Measurements from ENCODE around the gene SERPINB8.
"Not testable (repeated sequence)": the region's sequence is repeated elsewhere in the genome, so short reads cannot be mapped to it uniquely, and the experiment has no call there.

SERPINB8 gene, protein sequence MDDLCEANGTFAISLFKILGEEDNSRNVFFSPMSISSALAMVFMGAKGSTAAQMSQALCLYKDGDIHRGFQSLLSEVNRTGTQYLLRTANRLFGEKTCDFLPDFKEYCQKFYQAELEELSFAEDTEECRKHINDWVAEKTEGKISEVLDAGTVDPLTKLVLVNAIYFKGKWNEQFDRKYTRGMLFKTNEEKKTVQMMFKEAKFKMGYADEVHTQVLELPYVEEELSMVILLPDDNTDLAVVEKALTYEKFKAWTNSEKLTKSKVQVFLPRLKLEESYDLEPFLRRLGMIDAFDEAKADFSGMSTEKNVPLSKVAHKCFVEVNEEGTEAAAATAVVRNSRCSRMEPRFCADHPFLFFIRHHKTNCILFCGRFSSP

DNA sequence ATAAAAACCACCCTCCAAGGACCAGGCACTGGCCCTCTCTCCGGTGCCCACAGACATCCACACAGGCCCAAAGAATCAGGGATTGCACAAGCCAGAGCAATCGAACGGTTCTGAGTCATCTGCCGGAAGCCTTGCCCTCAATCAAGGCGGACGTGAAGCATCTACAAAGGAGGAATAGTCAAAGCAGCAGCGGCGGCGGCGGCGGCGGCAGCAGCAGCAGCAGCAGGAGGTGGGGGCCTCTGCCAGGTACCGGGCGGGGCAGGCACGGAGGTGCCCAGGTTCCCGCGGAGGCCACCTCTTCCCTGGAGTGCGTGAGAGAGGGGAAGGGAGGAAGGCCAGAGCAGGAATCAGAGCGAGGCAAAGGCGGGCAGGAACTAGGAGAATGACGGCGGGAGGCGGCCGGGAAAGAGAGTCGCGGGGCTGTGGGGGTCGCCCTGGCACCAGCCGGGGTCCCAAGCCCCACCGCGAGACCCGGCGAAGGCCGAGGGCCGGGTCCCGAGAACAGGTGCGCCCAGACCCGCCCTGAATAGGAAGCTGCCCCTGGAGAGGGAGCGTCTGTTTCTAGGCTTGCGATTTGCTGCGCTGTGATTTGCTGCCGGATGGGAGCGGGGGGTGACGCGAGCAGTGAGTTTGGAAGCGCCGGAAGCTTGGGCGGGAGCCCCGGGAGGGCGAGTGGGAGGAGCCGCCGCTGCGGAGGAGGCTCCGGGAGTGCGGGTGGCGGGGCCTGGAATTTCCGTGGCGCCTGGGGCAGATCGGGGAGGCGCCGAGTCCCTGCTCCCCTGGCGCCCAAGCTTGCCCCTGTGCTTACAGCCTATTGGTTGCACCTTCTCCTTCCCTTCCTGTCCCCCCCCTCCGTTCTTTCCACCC lies at the start of gene SERPINB8:
Gene SERPINB8 (plus strand): TSS at position 140 of the 867 bp plus-strand sequence. CDS start 8,228 bp downstream, outside the sequence.
- peak; percentile 87 for DNase-seq

DNA sequence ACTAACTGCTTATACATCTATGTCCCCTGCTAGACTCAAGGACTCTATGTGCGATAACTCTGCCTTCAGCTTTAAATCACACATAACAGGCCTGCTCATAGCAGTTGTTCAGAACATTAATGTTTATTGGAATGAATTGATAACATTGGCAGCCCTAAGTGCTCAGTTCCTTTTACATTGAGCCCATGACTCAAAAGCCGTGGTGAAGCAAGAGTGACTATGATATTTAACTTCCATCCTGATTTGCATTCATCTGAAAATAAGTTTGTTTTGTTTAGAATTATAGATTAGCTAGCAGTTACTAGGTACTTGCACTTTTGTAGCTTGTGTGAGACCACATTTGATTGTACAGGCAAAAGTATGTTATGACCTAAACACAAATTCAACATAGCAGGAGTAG lies 47.8 kb upstream of the SERPINB8 start:
- no peak for DNase-seq

DNA sequence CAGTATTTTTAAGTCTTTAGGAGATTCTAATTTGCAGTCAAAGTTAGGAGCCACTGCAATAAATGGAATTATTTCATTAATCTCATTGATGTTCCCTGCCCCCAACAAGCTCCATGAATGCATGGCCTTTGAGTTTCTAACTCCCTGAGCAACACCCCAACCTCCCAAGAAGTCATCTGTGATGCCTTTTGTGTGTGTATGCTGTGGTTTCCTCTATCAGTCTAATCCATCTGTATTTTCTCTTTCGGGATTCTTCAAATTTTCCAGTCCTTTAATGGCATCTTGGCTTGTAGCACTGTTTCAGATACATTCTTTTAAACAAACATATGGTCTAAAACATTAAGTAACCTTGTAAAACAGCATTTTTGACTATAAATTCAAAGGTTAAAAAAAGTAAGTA lies 45.3 kb upstream of the SERPINB8 start:
- no peak for DNase-seq

DNA sequence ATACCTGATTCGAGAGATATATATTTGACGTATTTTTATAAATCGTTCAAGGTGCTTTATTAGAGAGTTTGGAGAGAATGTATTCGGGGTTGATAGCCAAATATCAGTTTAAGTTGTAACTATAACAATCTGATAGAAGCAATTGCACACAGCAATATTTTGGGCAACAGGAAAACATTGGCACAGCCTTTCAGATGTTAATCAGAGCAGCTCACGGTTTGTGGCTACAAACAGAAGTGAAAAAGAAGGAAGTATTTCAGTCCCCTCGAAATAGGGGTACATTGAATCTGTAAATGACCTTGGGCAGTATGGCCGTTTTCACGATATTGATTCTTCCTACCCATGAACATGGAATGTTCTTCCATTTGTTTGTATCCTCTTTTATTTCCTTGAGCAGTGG lies 41.5 kb upstream of the SERPINB8 start:
- DNase-seq = no peak

DNA sequence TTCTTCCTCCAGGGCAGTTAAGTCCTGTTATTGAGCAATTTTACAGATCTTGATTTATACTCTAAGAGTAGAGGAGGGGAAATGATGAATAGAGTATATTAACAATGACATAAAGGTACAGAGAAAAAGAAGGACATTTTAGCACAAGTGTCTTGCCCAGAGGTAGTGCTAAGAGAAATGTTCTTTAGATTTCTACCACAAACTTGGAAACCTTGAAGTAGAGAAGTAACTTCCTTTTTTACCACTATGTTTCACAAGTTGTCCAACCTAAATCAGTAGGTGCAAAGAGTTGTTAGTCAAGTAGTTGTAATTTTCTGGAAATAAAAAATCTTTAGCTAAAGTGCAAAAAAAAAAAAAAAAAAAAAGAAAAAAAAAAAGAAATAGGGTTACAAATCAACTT lies 40.5 kb upstream of the SERPINB8 start:
- DNase-seq = not testable (repeated sequence)

DNA sequence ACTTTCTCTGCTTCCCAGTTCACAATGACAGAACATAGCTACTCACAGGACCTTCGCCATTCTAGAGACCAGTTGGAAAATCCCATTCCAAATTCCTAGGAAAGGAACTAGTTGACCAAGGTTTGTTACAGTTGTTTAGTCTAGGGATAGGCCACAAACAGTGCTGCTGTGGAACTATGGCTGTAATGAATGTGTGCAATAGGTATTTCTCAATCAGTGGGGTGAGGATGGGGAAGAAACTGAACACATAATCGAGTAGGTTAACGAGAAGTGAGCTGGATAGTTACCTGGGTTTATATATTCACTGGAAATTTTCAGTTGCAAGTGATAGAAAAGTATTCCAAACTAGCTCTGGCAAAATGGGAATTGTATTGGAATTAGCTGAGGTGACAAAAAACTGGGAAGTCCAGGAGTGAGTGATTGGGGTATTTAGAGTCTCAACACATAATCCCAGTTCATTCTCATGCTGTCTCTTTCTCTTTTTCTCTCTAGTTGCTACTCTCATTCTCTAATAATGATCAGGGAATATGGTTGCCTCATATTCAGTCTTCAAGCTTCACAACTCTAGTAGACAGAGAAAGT lies 39.0 kb upstream of the SERPINB8 start:
- DNase-seq = no peak

DNA sequence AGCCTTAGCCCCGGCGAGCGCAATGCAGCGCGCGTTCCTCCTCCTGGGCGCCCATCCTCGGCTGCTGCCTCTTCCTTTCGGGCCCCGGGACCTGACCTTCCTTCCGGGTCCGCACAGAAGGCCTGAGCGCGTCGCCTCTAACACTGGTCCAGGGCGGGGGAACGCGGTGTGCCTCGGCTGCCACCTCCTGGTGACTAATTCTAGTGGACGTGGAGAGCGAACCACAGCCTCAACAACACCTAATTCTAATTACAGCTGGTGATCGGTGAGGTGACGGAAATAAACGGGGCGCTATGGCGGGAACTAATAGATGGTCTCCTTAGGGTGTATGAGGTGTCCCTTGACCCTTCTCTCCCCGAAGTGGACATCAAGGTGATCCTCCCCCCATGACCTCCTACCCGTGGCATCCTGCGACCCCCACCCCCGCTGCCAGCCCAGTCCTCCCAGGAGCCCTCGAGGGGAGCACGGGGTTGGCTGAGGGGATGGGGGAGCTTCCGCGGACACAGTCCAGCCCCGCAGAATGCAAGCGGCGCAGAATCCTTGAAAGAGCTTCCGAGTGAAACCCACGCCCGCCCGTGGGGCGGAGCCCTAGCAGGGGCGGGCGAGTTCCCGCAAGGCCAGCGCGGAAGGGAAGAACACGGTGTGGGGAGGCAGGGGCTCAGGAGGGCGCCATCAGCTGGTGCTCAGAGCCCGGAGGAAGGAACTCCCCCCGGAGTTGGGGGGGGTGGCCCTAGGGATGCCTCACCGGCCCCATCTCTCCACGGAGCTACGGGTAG lies 33.5 kb upstream of the SERPINB8 start:
- peak; percentile 66 for DNase-seq

DNA sequence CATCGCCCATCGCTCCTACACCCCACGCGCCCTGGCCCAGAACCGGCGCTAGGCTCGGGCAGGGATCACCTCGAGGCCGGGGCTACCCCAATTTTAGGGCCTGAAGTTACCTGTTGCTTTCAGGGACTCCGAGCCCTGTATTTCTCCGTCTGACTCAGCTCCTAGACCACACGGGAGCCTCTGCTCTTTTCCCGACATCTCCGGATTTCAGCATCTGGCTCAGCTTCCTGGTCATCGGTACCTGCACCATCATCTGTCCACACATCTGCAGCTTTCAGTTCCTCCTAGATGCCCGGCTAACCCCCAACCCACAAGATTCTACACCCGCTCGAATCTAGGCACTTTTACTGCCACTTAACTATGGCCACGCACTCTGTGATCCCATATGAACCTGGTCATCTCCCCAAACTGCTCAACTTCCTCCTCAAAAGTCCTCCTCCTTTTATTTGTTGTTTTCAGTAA lies 32.9 kb upstream of the SERPINB8 start:
- no peak for DNase-seq

DNA sequence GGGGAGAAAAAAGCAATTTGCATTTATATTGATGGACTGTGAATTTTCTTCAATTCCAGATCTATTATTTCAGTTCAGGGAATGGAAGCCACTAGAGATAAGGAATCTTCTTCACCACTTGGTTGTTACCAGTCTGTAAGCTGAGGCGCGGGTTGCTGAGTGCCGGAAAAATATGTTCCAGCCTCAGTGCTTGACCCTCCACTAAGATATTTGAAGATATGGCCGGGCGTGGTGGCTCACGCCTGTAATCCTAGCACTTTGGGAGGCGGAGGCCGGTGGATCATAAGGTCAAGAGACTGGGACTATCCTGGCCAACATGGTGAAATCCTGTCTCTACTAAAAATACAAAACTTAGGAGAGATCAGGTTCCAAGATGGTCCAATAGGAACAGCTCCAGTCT lies 29.9 kb upstream of the SERPINB8 start:
- no peak for DNase-seq

DNA sequence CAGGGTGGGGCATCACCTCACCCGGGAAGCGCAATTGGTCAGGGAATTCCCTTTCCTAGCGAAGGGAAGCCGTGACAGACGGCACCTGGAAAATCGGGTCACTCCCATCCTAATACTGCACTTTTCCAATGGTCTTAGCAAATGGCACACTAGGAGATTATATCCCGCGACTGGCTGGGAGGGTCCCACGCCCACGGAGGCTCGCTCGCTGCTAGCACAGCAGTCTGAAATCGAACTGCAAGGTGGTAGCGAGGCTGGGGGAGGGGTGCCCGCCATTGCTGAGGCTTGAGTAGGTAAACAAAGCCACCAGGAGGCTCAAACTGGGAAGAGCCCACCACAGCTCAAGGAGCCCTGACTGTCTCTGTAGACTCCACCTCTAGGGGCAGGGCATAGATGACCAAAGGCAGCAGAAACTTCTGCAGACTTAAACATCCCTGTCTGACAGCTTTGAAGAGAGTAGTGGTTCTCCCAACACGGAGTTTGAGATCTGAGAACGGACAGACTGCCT lies 29.3 kb upstream of the SERPINB8 start:
- DNase-seq = not testable (repeated sequence)

DNA sequence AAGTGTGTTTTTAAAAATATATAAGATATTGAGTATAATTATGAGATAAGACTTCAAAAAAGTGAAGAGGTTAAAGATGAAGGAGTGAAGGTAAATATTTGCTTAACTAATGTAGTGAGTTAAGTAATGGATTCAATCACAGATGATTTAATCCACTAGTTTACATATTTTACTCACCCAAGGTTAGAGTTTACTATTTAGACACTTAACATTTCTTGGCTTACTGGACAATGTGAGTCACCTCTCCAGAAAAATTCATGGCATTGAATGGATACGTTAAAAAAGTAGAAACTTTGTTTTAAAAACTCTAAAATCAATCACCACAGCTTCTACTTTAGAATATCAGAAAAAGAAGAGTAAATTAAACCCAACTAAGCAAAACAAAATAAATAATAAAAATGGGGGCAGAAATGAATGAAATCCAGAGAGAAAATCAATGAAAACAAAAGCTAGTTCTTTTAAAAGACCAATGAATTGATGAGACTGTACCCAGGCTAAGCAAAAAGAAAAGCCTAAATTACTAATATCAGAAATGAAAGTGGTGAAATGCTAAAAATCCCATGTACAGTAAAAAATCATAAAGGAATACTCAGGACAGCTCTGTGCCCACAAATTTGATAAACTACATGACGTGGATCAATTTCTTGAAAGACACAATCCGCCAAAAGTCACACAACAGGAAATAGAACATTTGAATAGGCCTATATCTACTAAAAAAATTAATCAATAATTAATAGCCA lies 22.7 kb upstream of the SERPINB8 start:
- no peak for DNase-seq

DNA sequence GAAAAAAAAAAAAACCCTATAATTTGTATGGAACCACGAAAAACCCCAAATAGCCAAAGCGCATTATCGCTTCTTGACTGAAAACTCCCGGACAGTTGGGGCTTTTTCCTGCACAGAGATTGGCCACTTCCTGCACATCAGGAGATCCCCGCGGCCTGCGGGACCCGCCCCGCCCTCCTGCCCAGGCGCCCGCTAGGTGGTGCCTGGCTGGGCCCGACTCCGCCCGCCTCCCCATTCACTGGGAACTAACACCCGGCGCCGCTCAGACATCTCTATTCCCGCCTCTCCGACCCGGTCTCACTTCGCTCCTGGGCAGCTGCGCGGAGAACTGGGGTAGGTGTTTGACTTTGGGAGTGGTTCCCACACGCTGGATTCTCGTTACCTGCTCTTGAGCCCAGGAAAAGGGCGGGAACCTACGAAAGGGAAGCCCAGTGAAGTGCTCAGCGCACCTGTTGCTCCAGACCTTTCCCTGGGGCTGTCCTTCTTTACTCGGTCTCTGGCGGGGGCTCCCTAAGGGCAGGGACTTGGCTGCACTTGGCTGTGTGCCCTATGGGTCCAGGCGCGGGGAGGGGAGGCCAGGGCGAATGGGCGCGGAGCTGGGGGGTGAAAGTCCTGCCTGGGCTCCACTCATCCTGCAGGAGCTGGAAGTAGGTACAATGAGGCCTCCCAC lies 20.7 kb upstream of the SERPINB8 start, which contains the start of gene HMSD:
Gene HMSD (plus strand): TSS at position 234 of the 670 bp plus-strand sequence. CDS start 4,155 bp downstream, outside the sequence.
- peak; percentile 74 for DNase-seq

DNA sequence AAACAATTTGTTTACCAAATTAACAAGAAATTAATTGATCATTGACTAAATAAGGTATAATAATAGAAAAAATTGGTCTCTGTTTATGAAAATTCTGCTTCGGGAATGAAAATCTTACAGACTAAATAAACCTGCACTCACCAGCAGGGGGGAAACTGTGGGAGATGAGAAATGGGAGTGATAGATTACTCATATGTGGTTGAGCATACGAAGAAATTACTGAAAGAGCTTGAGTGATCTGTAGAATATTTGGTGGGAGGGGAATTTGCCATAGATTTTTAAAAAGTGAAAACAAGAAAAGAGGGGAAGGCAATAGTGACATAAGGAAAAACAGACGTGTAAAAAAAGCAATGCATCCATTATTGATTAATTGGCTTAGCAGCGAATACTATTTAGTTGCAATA lies 18.6 kb upstream of the SERPINB8 start:
- no peak for DNase-seq

DNA sequence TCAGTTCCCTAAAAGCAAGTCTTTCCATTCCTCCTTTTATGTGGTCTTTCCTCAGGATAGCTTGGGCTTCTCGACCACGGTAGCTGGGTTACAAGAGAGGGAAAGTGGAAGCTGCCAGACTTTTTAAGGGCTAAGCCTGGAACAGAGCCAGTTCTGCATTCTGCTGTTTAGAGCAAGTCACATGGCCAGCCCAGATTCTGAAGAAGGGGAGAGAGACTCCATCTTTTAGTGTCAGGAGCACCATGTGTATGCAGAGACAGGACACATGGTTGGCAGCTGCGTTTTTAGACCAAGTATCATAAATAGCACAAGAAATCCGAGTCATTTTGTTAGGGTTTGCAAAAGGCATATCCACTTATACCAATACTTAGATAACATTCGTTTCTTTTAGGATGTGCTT lies 16.1 kb upstream of the SERPINB8 start:
- no peak for DNase-seq

DNA sequence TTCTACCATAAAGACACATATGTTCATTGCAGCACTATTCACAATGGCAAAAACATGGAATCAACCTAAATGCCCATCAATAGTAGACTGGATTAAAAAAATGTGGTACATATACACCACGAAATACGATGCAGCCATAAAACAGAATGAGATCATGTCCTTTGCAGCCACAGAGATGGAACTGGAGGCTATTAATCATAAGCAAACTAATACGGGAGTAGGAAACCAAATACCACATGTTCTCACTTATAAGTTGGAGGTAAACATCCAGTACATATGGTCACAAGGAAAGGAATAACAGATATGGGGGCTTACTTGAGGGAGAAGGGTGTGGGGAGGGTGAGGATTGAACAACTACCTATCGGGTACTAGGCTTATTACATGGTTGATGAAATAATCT lies 13.1 kb upstream of the SERPINB8 start:
- no peak for DNase-seq

DNA sequence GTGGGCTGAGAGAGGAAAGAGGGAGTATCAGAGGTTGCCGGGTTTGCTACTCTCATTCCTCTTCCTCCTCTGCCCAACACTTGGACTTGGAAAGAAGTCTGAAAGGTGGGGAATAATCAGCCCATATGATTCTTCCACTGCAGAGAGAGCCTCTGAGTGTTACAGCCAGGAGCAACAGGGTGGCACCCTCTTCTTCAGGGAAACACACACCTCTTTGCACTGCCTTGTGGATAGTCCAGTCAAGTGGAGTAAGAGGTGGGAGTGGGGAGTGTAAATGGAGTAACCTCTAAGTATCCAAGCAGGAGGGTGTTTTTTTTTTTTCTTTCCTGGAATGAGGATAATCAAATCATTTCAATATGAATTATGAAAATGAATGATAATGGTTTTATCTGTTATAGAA lies 9.0 kb upstream of the SERPINB8 start:
- DNase-seq = no peak

DNA sequence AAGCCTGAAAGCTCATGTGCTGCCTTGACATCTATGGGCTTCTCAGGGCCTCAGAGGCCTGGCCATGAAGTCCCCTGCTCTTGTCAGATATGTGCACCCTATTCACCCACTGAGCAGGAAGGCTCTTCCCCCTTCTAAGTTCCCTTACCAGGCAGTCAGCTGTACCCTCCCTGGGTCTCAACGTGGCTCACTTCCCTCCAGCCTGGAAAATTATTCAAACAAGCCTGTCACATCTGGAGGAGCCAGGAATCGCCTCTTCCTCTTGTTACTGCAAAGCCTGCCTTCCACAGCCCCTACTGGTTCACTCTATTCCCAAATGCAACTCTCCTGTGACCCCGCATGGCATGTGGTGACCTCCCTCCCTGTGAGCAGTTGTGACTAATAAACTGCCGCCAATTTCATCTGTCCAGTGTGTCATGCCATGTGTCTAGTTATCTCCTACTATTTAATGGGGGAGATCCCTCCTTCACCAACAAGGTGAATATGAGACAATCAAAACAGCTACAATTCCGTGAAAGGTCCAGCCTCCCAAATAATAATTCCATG lies 8.4 kb upstream of the SERPINB8 start:
- no peak for DNase-seq

DNA sequence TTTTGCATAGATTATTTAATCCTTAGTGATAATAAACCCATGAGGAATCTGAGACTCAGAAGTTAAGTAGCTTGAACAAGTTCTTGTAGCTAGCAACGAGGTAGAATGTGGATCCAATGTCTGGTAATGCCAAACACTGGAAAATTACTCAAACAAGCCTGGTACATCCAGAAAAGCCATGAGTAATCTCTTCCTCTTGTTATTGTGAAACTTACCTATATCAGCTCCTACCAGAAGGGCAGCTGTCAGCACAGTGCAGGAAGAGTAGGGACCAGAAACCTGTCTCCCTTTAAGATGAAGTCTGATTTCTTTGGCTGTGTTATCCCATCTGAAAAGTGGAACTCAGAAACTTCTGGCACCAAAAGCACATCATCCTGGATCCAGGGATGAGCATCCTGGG lies 7.7 kb upstream of the SERPINB8 start:
- DNase-seq = no peak

DNA sequence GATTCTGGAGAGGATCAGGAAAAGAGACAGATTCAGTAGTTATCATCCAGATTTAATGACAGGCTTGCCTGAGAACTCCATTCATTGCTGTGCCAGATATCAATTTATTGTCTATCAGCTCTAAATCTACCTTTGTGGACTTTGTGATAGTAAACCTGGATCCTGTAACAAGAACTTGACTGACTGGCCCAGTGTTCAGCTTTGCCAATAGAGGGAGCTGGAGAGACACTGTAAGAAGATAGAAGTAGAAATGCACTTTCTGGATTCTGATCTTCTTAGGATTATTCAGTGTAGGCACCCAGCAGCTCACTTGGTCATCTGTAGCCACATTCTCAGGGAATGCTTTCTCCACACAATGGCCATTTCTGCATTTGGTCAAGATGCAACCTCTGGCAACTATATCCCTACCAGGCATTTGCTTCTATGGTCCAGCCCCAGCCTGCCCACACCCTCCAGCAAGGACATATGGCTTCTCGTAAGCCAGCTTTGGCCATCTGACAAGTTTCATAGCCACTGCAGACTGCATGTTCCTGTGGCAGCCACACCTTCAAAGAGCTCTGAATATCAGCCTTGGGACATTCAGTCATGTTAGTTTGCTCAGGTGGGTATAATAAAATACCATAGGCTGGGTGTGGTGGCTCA lies 6.1 kb upstream of the SERPINB8 start:
- no peak for DNase-seq

DNA sequence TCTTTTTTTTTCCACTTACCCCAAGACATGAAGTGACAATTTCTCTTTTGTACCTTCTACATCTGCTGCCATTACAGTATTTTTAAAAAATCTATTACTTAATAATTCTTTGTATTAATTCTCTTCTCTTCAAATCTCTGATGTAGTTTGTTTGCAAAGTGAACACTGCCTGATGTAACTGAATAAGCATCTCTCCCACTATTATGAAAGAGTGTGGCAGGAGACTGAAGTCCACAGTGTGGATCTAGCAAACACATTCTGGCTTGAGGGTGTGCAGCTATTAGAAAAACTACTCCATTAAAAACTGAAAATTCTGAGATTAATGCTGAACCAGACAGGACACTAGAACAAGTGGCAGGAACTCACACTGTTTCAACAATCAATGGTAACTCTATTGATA lies 5.0 kb upstream of the SERPINB8 start:
- no peak for DNase-seq
